Measurements from ENCODE around the gene PAPSS2.

- no peak for TF ChIP-seq CTCF (IDR thresholded peaks at IDR 0.05)
- TF ChIP-seq POLR2A (IDR thresholded peaks at IDR 0.05) = no peak
- TF ChIP-seq EP300 (IDR thresholded peaks at IDR 0.05) = no peak
- no peak for TF ChIP-seq POLR2AphosphoS5 (IDR thresholded peaks at IDR 0.05)
Measured at GRCh38 chr10:87630171-87630570, 29.5 kb upstream of the PAPSS2 start.

Measured in sigmoid colon (tissue), 4 donors.